Chondrocyte (in vitro differentiated cells): ENCODE measurements around the gene LYSMD3. TPM values are rescaled to one million over a fixed set of nuclear protein-coding genes. Genes with fewer than 3 reads are reported as not detected.

Experiments used
- DNase-seq: peaks from one replicate; pipeline ENCODE4 v3.0.0; 2021; ENCODE audit warnings: mixed read lengths, low spot score
- H3K27ac Mint-ChIP-seq: one replicate; pipeline ENCODE4 v1.8.0; 2021; ENCODE audit warnings: mild to moderate bottlenecking, moderate library complexity, mixed read lengths; ENCODE audit not compliant: unreplicated experiment
- H3K27me3 Mint-ChIP-seq: 2 replicates; pipeline ENCODE4 v1.8.0; 2021; ENCODE audit warnings: low read depth, mixed read lengths
- H3K36me3 Mint-ChIP-seq: 2 replicates; pipeline ENCODE4 v1.8.0; 2021; ENCODE audit warnings: low read depth, mixed read lengths
- H3K4me1 Mint-ChIP-seq: 2 replicates; pipeline ENCODE4 v1.8.0; 2021; ENCODE audit warnings: low read depth, mild to moderate bottlenecking, mixed read lengths
- H3K4me3 Mint-ChIP-seq: one replicate; pipeline ENCODE4 v1.8.0; 2021; ENCODE audit warnings: mild to moderate bottlenecking, moderate library complexity, mixed read lengths; ENCODE audit not compliant: unreplicated experiment
- H3K9me3 Mint-ChIP-seq: 2 replicates; pipeline ENCODE4 v1.8.0; 2021; ENCODE audit warnings: low read depth, mixed read lengths
- total RNA-seq: library from RNA; stranded (reverse); gene quantifications from 3 replicates; pipeline ENCODE4 v1.2.1, GENCODE V29; 2021
- TF ChIP-seq, protein P1 (sequence below): fragments of 200-600 bp; sonication (generic); IDR thresholded peaks from 2 replicates; pipeline ENCODE4 v1.5.0; 2021; ENCODE audit warnings: antibody characterized with exemption, mild to moderate bottlenecking, moderate library complexity

LYSMD3 gene
- total RNA-seq, 1 donor from 2014 or later: 23.6 TPM

GRCh38 chr5:90528601-90529193 lies 687 bp downstream of the LYSMD3 start:
- Mint-ChIP-seq H3K27ac (peak overlapping the region; percentile 95), H3K36me3 (peaks cover 5% of the 10 kb centered on the region), H3K27me3 (peaks cover 15% of the 10 kb centered on the region), H3K4me3 (peak overlapping the region; percentile 94), H3K9me3 (no peaks in the 10 kb centered on the region), H3K4me1 (peaks cover 32% of the 10 kb centered on the region)
- TF ChIP-seq, protein P1, sequence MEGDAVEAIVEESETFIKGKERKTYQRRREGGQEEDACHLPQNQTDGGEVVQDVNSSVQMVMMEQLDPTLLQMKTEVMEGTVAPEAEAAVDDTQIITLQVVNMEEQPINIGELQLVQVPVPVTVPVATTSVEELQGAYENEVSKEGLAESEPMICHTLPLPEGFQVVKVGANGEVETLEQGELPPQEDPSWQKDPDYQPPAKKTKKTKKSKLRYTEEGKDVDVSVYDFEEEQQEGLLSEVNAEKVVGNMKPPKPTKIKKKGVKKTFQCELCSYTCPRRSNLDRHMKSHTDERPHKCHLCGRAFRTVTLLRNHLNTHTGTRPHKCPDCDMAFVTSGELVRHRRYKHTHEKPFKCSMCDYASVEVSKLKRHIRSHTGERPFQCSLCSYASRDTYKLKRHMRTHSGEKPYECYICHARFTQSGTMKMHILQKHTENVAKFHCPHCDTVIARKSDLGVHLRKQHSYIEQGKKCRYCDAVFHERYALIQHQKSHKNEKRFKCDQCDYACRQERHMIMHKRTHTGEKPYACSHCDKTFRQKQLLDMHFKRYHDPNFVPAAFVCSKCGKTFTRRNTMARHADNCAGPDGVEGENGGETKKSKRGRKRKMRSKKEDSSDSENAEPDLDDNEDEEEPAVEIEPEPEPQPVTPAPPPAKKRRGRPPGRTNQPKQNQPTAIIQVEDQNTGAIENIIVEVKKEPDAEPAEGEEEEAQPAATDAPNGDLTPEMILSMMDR: no peak
- DNase-seq: no peak

- TF ChIP-seq, protein P1: no peak
- peaks cover 7% of the 10 kb centered on the region for H3K4me1 Mint-ChIP-seq
- no peak overlapping the region for H3K4me3 Mint-ChIP-seq
- no peak for DNase-seq
- no peak overlapping the region for H3K27ac Mint-ChIP-seq
- H3K9me3 Mint-ChIP-seq: no peaks in the 10 kb centered on the region
- no peaks in the 10 kb centered on the region for H3K27me3 Mint-ChIP-seq
- peaks cover 35% of the 10 kb centered on the region for H3K36me3 Mint-ChIP-seq
Measured at GRCh38 chr5:90519081-90519480, 10.3 kb downstream of the LYSMD3 start.

GRCh38 chr5:90518661-90519060 lies 10.7 kb downstream of the LYSMD3 start:
- Mint-ChIP-seq H3K4me1 (peaks cover 4% of the 10 kb centered on the region), H3K4me3 (no peak overlapping the region), H3K27me3 (no peaks in the 10 kb centered on the region), H3K27ac (no peak overlapping the region), H3K9me3 (no peaks in the 10 kb centered on the region), H3K36me3 (peaks cover 35% of the 10 kb centered on the region)
- TF ChIP-seq, protein P1: no peak
- no peak for DNase-seq

DNA sequence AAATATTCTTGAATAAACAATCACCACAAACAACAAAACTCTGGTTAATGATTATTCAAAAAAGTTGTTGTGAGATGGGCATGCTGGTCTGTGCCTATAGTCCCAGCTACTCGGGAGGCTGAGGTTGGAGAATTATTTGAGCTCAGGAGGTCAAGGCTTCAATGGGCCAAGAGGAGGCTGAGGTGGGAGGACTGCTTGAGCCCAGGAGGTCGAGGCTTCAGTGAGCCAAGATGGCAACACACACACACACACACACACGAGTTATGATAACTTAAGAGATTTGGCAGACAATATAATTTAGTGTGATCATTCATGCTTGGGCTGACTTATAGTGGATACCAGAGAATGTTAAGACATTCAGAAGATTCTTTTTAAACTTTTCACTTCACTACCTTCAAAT lies 14.9 kb downstream of the LYSMD3 start:
- Mint-ChIP-seq H3K36me3 (peaks cover 14% of the 10 kb centered on the region), H3K4me3 (no peak overlapping the region), H3K27me3 (no peaks in the 10 kb centered on the region), H3K27ac (no peak overlapping the region), H3K9me3 (no peaks in the 10 kb centered on the region), H3K4me1 (peaks cover 4% of the 10 kb centered on the region)
- TF ChIP-seq, protein P1: no peak
- no peak for DNase-seq

- Mint-ChIP-seq H3K27ac (no peak overlapping the region), H3K36me3 (peaks cover 3% of the 10 kb centered on the region), H3K9me3 (no peaks in the 10 kb centered on the region), H3K27me3 (no peaks in the 10 kb centered on the region), H3K4me3 (no peak overlapping the region), H3K4me1 (no peaks in the 10 kb centered on the region)
- TF ChIP-seq, protein P1: no peak
- no peak for DNase-seq
Measured at GRCh38 chr5:90510438-90510837, 18.9 kb downstream of the LYSMD3 start.
